HepG2 (cell line): ENCODE measurements around the gene ERCC6L2. TPM values are rescaled to one million over a fixed set of nuclear protein-coding genes. Genes with fewer than 3 reads are reported as not detected.

Experiments
- ATAC-seq: fragments of 200-7000 bp; cut with Tn5 transposase; 3 replicates; pipeline ENCODE4 v1.9.1; 2020; ENCODE audit warnings: mild to moderate bottlenecking, moderate library complexity
- BruUV-seq: library from RNA; stranded (reverse); fragments of 400-500 nt; replicated peaks from 2 replicates; lab custom pipeline; 2021; lab: Mats Ljungman, UMichigan
- CTCF ChIA-PET: fragments of 300-600 bp; formaldehyde crosslinking; extraction: SDS; loops from one replicate; lab custom pipeline; 2021; ENCODE audit warnings: low total read pairs, inconsistent platforms, low intra/inter-chr PET ratio; lab: Yijun Ruan, JAX
- POLR2A ChIA-PET: fragments of 350-600 bp; sonication (Branson Sonifier 250); formaldehyde crosslinking; loops from one replicate; lab custom pipeline; 2020; ENCODE audit warnings: antibody characterized with exemption, inconsistent platforms; lab: Yijun Ruan, JAX
- DNase-seq: peaks from one replicate; pipeline ENCODE4 v3.0.0-alpha.2; 2015; ENCODE audit warnings: low spot score
- FAIRE-seq: peaks from 3 replicates; lab custom pipeline; 2011; peaks lifted over from hg19 to GRCh38; lab: Jason Lieb, UNC
- H2AFZ ChIP-seq: one replicate; pipeline ENCODE4 v1.6.1; 2011; ENCODE audit warnings: low read length, inconsistent platforms
- H3K27ac ChIP-seq: fragments of 300-600 bp; 3 replicates; pipeline ENCODE4 v1.8.0; 2011; ENCODE audit warnings: mixed run types, mild to moderate bottlenecking, mixed read lengths, low read length, inconsistent platforms; ENCODE audit not compliant: insufficient read depth; ENCODE audit errors: extremely low read length
- H3K27me3 ChIP-seq, 2 experiments: fragments of 200-600 bp in 1 of 2; 2 replicates in 1 of 2; 3 replicates in 1 of 2; pipeline versions ENCODE4 v1.6.0 to v1.8.0; 2011; ENCODE audit warnings: low read length in 2 of 2, mild to moderate bottlenecking in 2 of 2, moderate library complexity in 2 of 2, inconsistent platforms in 1 of 2; ENCODE audit not compliant: insufficient read depth in 2 of 2, control insufficient read depth in 1 of 2
- H3K36me3 ChIP-seq, 2 experiments: fragments of 200-600 bp in 1 of 2; replicated peaks in 1 of 2; 2 replicates in 1 of 2; 3 replicates in 1 of 2; pipeline versions ENCODE4 v1.5.1 to v1.8.0; 2011; ENCODE audit warnings: low read length in 2 of 2, inconsistent platforms in 1 of 2; ENCODE audit not compliant: insufficient read depth in 2 of 2, control insufficient read depth in 1 of 2
- H3K4me1 ChIP-seq: 2 replicates; pipeline ENCODE4 v1.5.1; 2012; ENCODE audit warnings: low read length, inconsistent platforms; ENCODE audit not compliant: insufficient read depth
- H3K4me2 ChIP-seq: 2 replicates; pipeline ENCODE4 v1.6.0; 2011; ENCODE audit warnings: low read depth, low read length, inconsistent platforms
- H3K4me3 ChIP-seq, 3 experiments: fragments of 200-600 bp in 1 of 3; sonication (generic), shearing (Covaris generic) in 1 of 3; replicated peaks in 1 of 3; 2 replicates each; pipeline ENCODE4 v1.5.1; 2011 to 2016; ENCODE audit warnings: low read length in 3 of 3, inconsistent platforms in 2 of 3, low read depth in 2 of 3, mild to moderate bottlenecking in 2 of 3, control low read depth in 1 of 3, mixed read lengths in 1 of 3; ENCODE audit not compliant: insufficient read depth in 1 of 3
- H3K79me2 ChIP-seq: one replicate; pipeline ENCODE4 v1.6.1; 2011; ENCODE audit warnings: low read length, inconsistent platforms; ENCODE audit not compliant: insufficient read depth
- H3K9ac ChIP-seq: 2 replicates; pipeline ENCODE4 v1.6.0; 2011; ENCODE audit warnings: mild to moderate bottlenecking, low read depth, low read length, inconsistent platforms; ENCODE audit not compliant: insufficient read depth
- H3K9me3 ChIP-seq: 2 replicates; pipeline ENCODE4 v1.5.1; 2012; ENCODE audit warnings: mild to moderate bottlenecking, low read length
- H4K20me1 ChIP-seq: 2 replicates; pipeline ENCODE4 v1.6.0; 2011; ENCODE audit warnings: inconsistent platforms, mild to moderate bottlenecking, low read length, moderate library complexity; ENCODE audit not compliant: insufficient read depth
- ATF1 ChIP-seq: IDR thresholded peaks from 2 replicates; pipeline ENCODE4 v1.6.1; 2016; ENCODE audit warnings: mild to moderate bottlenecking, control low read depth
- FOXJ3 ChIP-seq: sonication (generic); formaldehyde crosslinking; IDR thresholded peaks from 2 replicates; pipeline ENCODE4 v1.4.0; 2020; ENCODE audit warnings: missing genetic modification reagents, mild to moderate bottlenecking, borderline replicate concordance
- FOXM1 ChIP-seq: sonication (generic); formaldehyde crosslinking; IDR thresholded peaks from 2 replicates; pipeline ENCODE4 v1.5.0; 2020; ENCODE audit warnings: missing genetic modification reagents
- HES4 ChIP-seq: sonication (generic); formaldehyde crosslinking; IDR thresholded peaks from 2 replicates; pipeline ENCODE4 v1.9.0; 2021; ENCODE audit warnings: mild to moderate bottlenecking, missing genetic modification reagents, borderline replicate concordance
- RAD21 ChIP-seq: fragments of 450-650 bp; formaldehyde crosslinking; IDR thresholded peaks from 2 replicates; pipeline ENCODE4 v1.5.0; 2020; ENCODE audit warnings: mild to moderate bottlenecking
- TCF7 ChIP-seq: sonication (generic); IDR thresholded peaks from 2 replicates; pipeline ENCODE4 v1.6.1; 2016; ENCODE audit warnings: antibody characterized with exemption, low read depth
- TRIM24 ChIP-seq: sonication (generic); formaldehyde crosslinking; IDR thresholded peaks from 2 replicates; pipeline ENCODE4 v1.8.0; 2022; ENCODE audit warnings: mild to moderate bottlenecking, missing genetic modification reagents
- ZNF205 ChIP-seq: IDR thresholded peaks from 2 replicates; pipeline ENCODE4 v1.6.1; 2018; ENCODE audit warnings: missing biosample characterization, missing genetic modification reagents
- ZNF251 ChIP-seq: sonication (generic); formaldehyde crosslinking; IDR thresholded peaks from 2 replicates; pipeline ENCODE4 v1.9.0; 2021; ENCODE audit warnings: mild to moderate bottlenecking, missing genetic modification reagents
- ZNF446 ChIP-seq: sonication (generic); formaldehyde crosslinking; IDR thresholded peaks from 2 replicates; pipeline ENCODE4 v1.5.0; 2020; ENCODE audit warnings: mild to moderate bottlenecking, missing genetic modification reagents
- ZNF563 ChIP-seq: sonication (generic); formaldehyde crosslinking; IDR thresholded peaks from 2 replicates; pipeline ENCODE4 v1.8.0; 2022; ENCODE audit warnings: mild to moderate bottlenecking, moderate library complexity, missing genetic modification reagents
- ZNF564 ChIP-seq: sonication (generic); formaldehyde crosslinking; IDR thresholded peaks from 2 replicates; pipeline ENCODE4 v1.8.1; 2023; ENCODE audit warnings: mild to moderate bottlenecking, missing genetic modification reagents
- ZNF572 ChIP-seq: sonication (generic); formaldehyde crosslinking; IDR thresholded peaks from 2 replicates; pipeline ENCODE4 v1.5.1; 2020; ENCODE audit warnings: mild to moderate bottlenecking, missing genetic modification reagents
- ZNF598 ChIP-seq: sonication (generic); formaldehyde crosslinking; IDR thresholded peaks from 2 replicates; pipeline ENCODE4 v1.5.1; 2020; ENCODE audit warnings: mild to moderate bottlenecking, missing genetic modification reagents, borderline replicate concordance
- ZNF790 ChIP-seq: sonication (generic); formaldehyde crosslinking; IDR thresholded peaks from 2 replicates; pipeline ENCODE4 v1.8.0; 2022; ENCODE audit warnings: missing genetic modification reagents, mild to moderate bottlenecking, borderline replicate concordance
- ZSCAN21 ChIP-seq: sonication (generic); formaldehyde crosslinking; IDR thresholded peaks from 2 replicates; pipeline ENCODE4 v1.8.0; 2022; ENCODE audit warnings: mild to moderate bottlenecking, missing genetic modification reagents, moderate library complexity, borderline replicate concordance
- WGBS: methylation state at CpG from one replicate; pipeline ENCODE4 v1.1.6; 2017; ENCODE audit warnings: low lambda C conversion rate; 5-methylcytosine and 5-hydroxymethylcytosine counted together
- in situ Hi-C: cut with HindIII; loops from 2 replicates; pipeline ENCODE4 v1.10.0; 2017; ENCODE audit warnings: low pct_unique_long_range_greater_than_20kb; ENCODE audit not compliant: extremely low pct_ligation_motif_present
- intact Hi-C: fragments of 100-400 bp; cut with micrococcal nuclease; formaldehyde crosslinking; loops from one replicate; pipeline ENCODE4 v1.10.0; 2022; ENCODE audit not compliant: unreplicated experiment
- polyA plus RNA-seq, 8 experiments: library from polyadenylated mRNA; depleted of rRNA in 3 of 8; stranded (reverse) in 7 of 8; unstranded in 1 of 8; fragments of >200 nt; fragmentation: Illumina TruSeq in 4 of 8; extraction: Trizol in 4 of 8; gene quantifications; 2 replicates each; pipeline versions ENCODE4 v1.2.1 to v1.2.3, GENCODE V29; 2011 to 2016; ENCODE audit warnings: low read depth in 4 of 8, missing spikeins in 1 of 8, mixed read lengths in 1 of 8; ENCODE audit not compliant: insufficient read depth in 1 of 8
- total RNA-seq, 5 experiments: library from RNA; depleted of rRNA; stranded (reverse); fragments of >200 nt; fragmentation: Illumina TruSeq; extraction: Trizol; gene quantifications; 2 replicates each; pipeline ENCODE4 v1.2.3, GENCODE V29; 2016; ENCODE audit warnings: low read depth in 1 of 5
- TF ChIP-seq, protein P1 (sequence below): sonication (generic); formaldehyde crosslinking; IDR thresholded peaks from 2 replicates; pipeline ENCODE4 v1.8.0; 2023; ENCODE audit warnings: mild to moderate bottlenecking, missing genetic modification reagents
- TF ChIP-seq, protein P2 (sequence below): sonication (generic); formaldehyde crosslinking; IDR thresholded peaks from 2 replicates; pipeline ENCODE4 v1.5.0; 2020; ENCODE audit warnings: mild to moderate bottlenecking, missing genetic modification reagents

Gene ERCC6L2
- total and polyA plus RNA-seq, 2 of the 13 experiments (the other 11 are each of a cell fraction or from before 2014, with no cell fraction given): 13.4 to 45.9 TPM

GRCh38 chr9:95874989-95875304, 544 bp upstream of the ERCC6L2 start:
- Histone ChIP-seq H3K27ac (no peak overlapping the region), H3K79me2 (peaks cover 27% of the 10 kb centered on the region), H3K9ac (no peak overlapping the region), H2AFZ (no peak overlapping the region), H3K9me3 (no peaks in the 10 kb centered on the region), H3K4me3 (no peak overlapping the region; a peak in 3 of 6 replicates), H4K20me1 (no peaks in the 10 kb centered on the region; the same call in 1 of the 2 replicates), H3K4me1 (peaks cover 21% of the 10 kb centered on the region), H3K4me2 (peak overlapping the region; percentile 89), H3K27me3 (no peaks in the 10 kb centered on the region; a peak in 1 of 5 replicates), H3K36me3 (no peaks in the 10 kb centered on the region; a peak in 1 of 5 replicates)
- intact Hi-C loops: loop anchor here (1.0 to 10.0 kb wide), 4 partner anchors 103 to 449 kb away; no protein-coding TSS in a partner anchor
- in situ Hi-C loops: no loop called here
- 0% methylated on average over 13 of the region's 20 CpGs for WGBS
- ChIA-PET POLR2A (interaction anchor here (0.6 to 3.3 kb wide), 18 partner anchors 9 to 371 kb away, joined by 3 to 17 read pairs (median 4); no protein-coding TSS in a partner anchor), CTCF (no interaction called here)
- DNase-seq (peak; percentile 7), FAIRE-seq (no peak), ATAC-seq (peak; percentile 15)
- BruUV-seq: TSS peak; percentile 73
- TF ChIP-seq ZNF205 (CRISPR knock-in tag): no peak
- 0 out of 2 replicates have a peak, but pooled peaks have one; percentile 17 for TF ChIP-seq ZNF572 (CRISPR knock-in tag)
- TF ChIP-seq FOXJ3 (CRISPR knock-in tag): 0 out of 2 replicates have a peak, but pooled peaks have one; percentile 5
- TF ChIP-seq, protein P1, sequence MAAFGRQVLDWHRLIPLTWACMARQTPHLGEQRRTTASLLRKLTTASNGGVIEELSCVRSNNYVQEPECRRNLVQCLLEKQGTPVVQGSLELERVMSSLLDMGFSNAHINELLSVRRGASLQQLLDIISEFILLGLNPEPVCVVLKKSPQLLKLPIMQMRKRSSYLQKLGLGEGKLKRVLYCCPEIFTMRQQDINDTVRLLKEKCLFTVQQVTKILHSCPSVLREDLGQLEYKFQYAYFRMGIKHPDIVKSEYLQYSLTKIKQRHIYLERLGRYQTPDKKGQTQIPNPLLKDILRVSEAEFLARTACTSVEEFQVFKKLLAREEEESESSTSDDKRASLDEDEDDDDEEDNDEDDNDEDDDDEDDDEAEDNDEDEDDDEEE (CRISPR knock-in tag): 0 out of 2 replicates have a peak, but pooled peaks have one; percentile 21
- TF ChIP-seq TCF7: 0 out of 2 replicates have a peak, but pooled peaks have one; percentile 10
- TF ChIP-seq ZSCAN21 (CRISPR knock-in tag): no peak
- peak; percentile 67; the same call in 1 of the 2 replicates for TF ChIP-seq ZNF598 (CRISPR knock-in tag)
- peak; percentile 60; the same call in 1 of the 2 replicates for TF ChIP-seq ZNF563 (CRISPR knock-in tag)
- TF ChIP-seq ZNF446 (CRISPR knock-in tag): peak; percentile 75; the same call in 1 of the 2 replicates
- TF ChIP-seq RAD21 (CRISPR knock-in tag): 0 out of 2 replicates have a peak, but pooled peaks have one; percentile 7
- 0 out of 2 replicates have a peak, but pooled peaks have one; percentile 16 for TF ChIP-seq ZNF564
- no peak for TF ChIP-seq ZNF251 (CRISPR knock-in tag)
- TF ChIP-seq TRIM24 (CRISPR knock-in tag): no peak
- TF ChIP-seq, protein P2, sequence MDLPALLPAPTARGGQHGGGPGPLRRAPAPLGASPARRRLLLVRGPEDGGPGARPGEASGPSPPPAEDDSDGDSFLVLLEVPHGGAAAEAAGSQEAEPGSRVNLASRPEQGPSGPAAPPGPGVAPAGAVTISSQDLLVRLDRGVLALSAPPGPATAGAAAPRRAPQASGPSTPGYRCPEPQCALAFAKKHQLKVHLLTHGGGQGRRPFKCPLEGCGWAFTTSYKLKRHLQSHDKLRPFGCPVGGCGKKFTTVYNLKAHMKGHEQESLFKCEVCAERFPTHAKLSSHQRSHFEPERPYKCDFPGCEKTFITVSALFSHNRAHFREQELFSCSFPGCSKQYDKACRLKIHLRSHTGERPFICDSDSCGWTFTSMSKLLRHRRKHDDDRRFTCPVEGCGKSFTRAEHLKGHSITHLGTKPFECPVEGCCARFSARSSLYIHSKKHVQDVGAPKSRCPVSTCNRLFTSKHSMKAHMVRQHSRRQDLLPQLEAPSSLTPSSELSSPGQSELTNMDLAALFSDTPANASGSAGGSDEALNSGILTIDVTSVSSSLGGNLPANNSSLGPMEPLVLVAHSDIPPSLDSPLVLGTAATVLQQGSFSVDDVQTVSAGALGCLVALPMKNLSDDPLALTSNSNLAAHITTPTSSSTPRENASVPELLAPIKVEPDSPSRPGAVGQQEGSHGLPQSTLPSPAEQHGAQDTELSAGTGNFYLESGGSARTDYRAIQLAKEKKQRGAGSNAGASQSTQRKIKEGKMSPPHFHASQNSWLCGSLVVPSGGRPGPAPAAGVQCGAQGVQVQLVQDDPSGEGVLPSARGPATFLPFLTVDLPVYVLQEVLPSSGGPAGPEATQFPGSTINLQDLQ: 0 out of 2 replicates have a peak, but pooled peaks have one; percentile 14
- TF ChIP-seq ATF1 (CRISPR knock-in tag): peak; percentile 0; the same call in 1 of the 2 replicates
- TF ChIP-seq FOXM1 (CRISPR knock-in tag): no peak
- 0 out of 2 replicates have a peak, but pooled peaks have one; percentile 73 for TF ChIP-seq ZNF790
- TF ChIP-seq HES4: 0 out of 2 replicates have a peak, but pooled peaks have one; percentile 61
